Pancreas (tissue), 10 donors: ENCODE data around the gene MYF6. TPM values are rescaled to one million over a fixed set of nuclear protein-coding genes. Genes with fewer than 3 reads are reported as not detected.

ENCODE experiments used
- ATAC-seq, 4 donors: fragments of 200-7000 bp; cut with Tn5 transposase; one replicate each; pipeline versions ENCODE4 v1.8.0 to v1.9.1; 2020; ENCODE audit warnings: mild to moderate bottlenecking in 4 of 4, moderate library complexity in 4 of 4
- DNase-seq, 6 donors: peaks; one replicate each; pipeline ENCODE4 v3.0.0-alpha.2; 2020
- FAIRE-seq: peaks from 2 replicates; lab custom pipeline; 2012; peaks lifted over from hg19 to GRCh38; lab: Jason Lieb, UNC
- H3K27ac ChIP-seq, 4 donors: fragments of 200-600 bp; sonication (generic); 1 replicate in 3 of 4; 2 replicates in 1 of 4; pipeline versions ENCODE4 v1.5.0 to v1.8.0; 2020
- H3K27me3 ChIP-seq, 4 donors: fragments of 200-600 bp; one replicate each; pipeline ENCODE4 v1.8.0; 2021
- H3K36me3 ChIP-seq, 3 donors: fragments of 200-600 bp; sonication (generic) in 1 of 3; one replicate each; pipeline versions ENCODE4 v1.5.0 to v1.8.0; 2020 to 2021
- H3K4me1 ChIP-seq, 3 donors: fragments of 200-600 bp; one replicate each; pipeline ENCODE4 v1.8.0; 2021
- H3K4me3 ChIP-seq, 4 donors: fragments of 200-600 bp; sonication (generic) in 2 of 4; one replicate each; pipeline versions ENCODE4 v1.5.0 to v1.8.0; 2020 to 2021
- H3K9me3 ChIP-seq, 4 donors: fragments of 200-600 bp; one replicate each; pipeline ENCODE4 v1.8.0; 2021
- CTCF ChIP-seq, 4 donors: fragments of 200-600 bp; sonication (generic) in 3 of 4; IDR thresholded peaks; one replicate each; pipeline versions ENCODE4 v1.5.0 to v1.8.0; 2021; ENCODE audit warnings: antibody characterized with exemption in 4 of 4
- WGBS, 2 donors: extraction: QIAGEN DNeasy Blood & Tissue Kit; methylation state at CpG; one replicate each; pipeline ENCODE4 v1.1.7; 2013; 5-methylcytosine and 5-hydroxymethylcytosine counted together
- intact Hi-C, 3 donors: fragments of 100-400 bp; cut with DNase I; formaldehyde crosslinking; loops; one replicate each; pipeline versions ENCODE4 v1.11.1 to v1.14.2; 2022
- polyA plus RNA-seq, 2 donors: library from polyadenylated mRNA; stranded (reverse); fragments of 200-250 nt; gene quantifications; one replicate each; pipeline ENCODE4 v1.2.3, GENCODE V29; 2013
- total RNA-seq, 6 donors: library from RNA; stranded (reverse); fragmentation: NEBNext Ultra II Directional in 4 of 6; extraction: Animal tissue kit (Norgen Biotek cat#: 25700) in 4 of 6; gene quantifications; one replicate each; pipeline versions ENCODE4 v1.2.1 to v1.2.4, GENCODE V29; 2021 to 2023
- donor health status: healthy with polysubstance abuse.
- donor health status: DM: no; HTN: no; CAD: no; lungs with moderate emphysema.
- donor health status: DM: no; HTN: no; CAD: no.
- donor health status: control.
- donor health status: control.
- donor health status: Bipolar disorder and iron deficiency.
- donor health status: DM: yes; HTN: yes; CAD: no.
- donor health status: DM: no; HTN: no; CAD: no.
- donor health status: DM: no; HTN: no; CAD: no.
- donor health status: DM: yes; HTN: yes; CAD: no.

MYF6 gene
- total and polyA plus RNA-seq, 8 donors, result 0.16 TPM; not detected in 7

- Histone ChIP-seq H3K4me3 (no peak overlapping the region), H3K36me3 (no peaks in the 10 kb centered on the region), H3K4me1 (no peaks in the 10 kb centered on the region), H3K27ac (no peak overlapping the region), H3K9me3 (no peaks in the 10 kb centered on the region), H3K27me3 (no peaks in the 10 kb centered on the region)
- DNase-seq, result no peak
- no peak for FAIRE-seq
- ATAC-seq, result no peak
- WGBS, 2 donors, result 35 to 41% methylated on average over 7 of the region's 7 CpGs
- no peak for TF ChIP-seq CTCF (IDR thresholded peaks at IDR 0.05)
- intact Hi-C loops, result no loop called here
Measured at GRCh38 chr12:80684077-80684495, 23.3 kb upstream of the MYF6 start.

GRCh38 chr12:80690090-80690489 lies 17.3 kb upstream of the MYF6 start:
- Histone ChIP-seq H3K4me3 (no peak overlapping the region), H3K27me3 (no peaks in the 10 kb centered on the region), H3K4me1 (no peaks in the 10 kb centered on the region), H3K27ac (no peak overlapping the region), H3K9me3 (no peaks in the 10 kb centered on the region), H3K36me3 (no peaks in the 10 kb centered on the region)
- no peak for FAIRE-seq
- 59 to 80% methylated on average over 1 of the region's 1 CpG for WGBS, 2 donors
- TF ChIP-seq CTCF (IDR thresholded peaks at IDR 0.05), result no peak
- no peak for ATAC-seq
- no peak for DNase-seq
- intact Hi-C loops, result no loop called here

GRCh38 chr12:80690513-80690912 lies 16.9 kb upstream of the MYF6 start:
- Histone ChIP-seq H3K36me3 (no peaks in the 10 kb centered on the region), H3K9me3 (no peaks in the 10 kb centered on the region), H3K27me3 (no peaks in the 10 kb centered on the region), H3K4me3 (no peak overlapping the region), H3K27ac (no peak overlapping the region), H3K4me1 (no peaks in the 10 kb centered on the region)
- intact Hi-C loops, result no loop called here
- ATAC-seq (no peak), DNase-seq (no peak), FAIRE-seq (no peak)
- TF ChIP-seq CTCF (IDR thresholded peaks at IDR 0.05), result no peak
- 48 to 52% methylated on average over 2 of the region's 2 CpGs for WGBS, 2 donors

GRCh38 chr12:80692114-80692513 lies 15.3 kb upstream of the MYF6 start:
- no peaks in the 10 kb centered on the region for H3K36me3 ChIP-seq
- 73 to 86% methylated on average over 1 of the region's 1 CpG for WGBS, 2 donors
- H3K4me1 ChIP-seq, result no peaks in the 10 kb centered on the region
- no peak for TF ChIP-seq CTCF (IDR thresholded peaks at IDR 0.05)
- intact Hi-C loops, result no loop called here
- no peak for ATAC-seq
- no peak for DNase-seq
- no peaks in the 10 kb centered on the region for H3K27me3 ChIP-seq
- H3K9me3 ChIP-seq, result no peaks in the 10 kb centered on the region
- no peak overlapping the region for H3K4me3 ChIP-seq
- H3K27ac ChIP-seq, result no peak overlapping the region
- FAIRE-seq, result no peak

GRCh38 chr12:80697270-80697887 lies 10.1 kb upstream of the MYF6 start:
- 46 to 48% methylated on average over 2 of the region's 2 CpGs for WGBS, 2 donors
- H3K4me3 ChIP-seq, result no peak overlapping the region
- intact Hi-C loops, result no loop called here

More at GRCh38 chr12:80697270-80697887, 10.1 kb upstream of the MYF6 start:
- Histone ChIP-seq H3K36me3 (no peaks in the 10 kb centered on the region), H3K4me1 (no peaks in the 10 kb centered on the region), H3K9me3 (no peaks in the 10 kb centered on the region), H3K27me3 (no peaks in the 10 kb centered on the region), H3K27ac (no peak overlapping the region)
- FAIRE-seq (no peak), ATAC-seq (no peak), DNase-seq (no peak)
- no peak for TF ChIP-seq CTCF (IDR thresholded peaks at IDR 0.05)
